GM12875 (cell line): ENCODE data around the gene SYT7.

Source experiments
- H3K4me3 ChIP-seq: one replicate; pipeline ENCODE4 v1.5.1; 2011; ENCODE audit warnings: low read depth, low read length, control low read depth
- TF ChIP-seq, protein P1 (sequence below): IDR thresholded peaks from 2 replicates; pipeline ENCODE4 v1.5.1; 2011; ENCODE audit warnings: low read depth, mild to moderate bottlenecking, control low read depth, inconsistent platforms, low read length, moderate library complexity, borderline replicate concordance; ENCODE audit not compliant: insufficient read depth

SYT7 gene

DNA sequence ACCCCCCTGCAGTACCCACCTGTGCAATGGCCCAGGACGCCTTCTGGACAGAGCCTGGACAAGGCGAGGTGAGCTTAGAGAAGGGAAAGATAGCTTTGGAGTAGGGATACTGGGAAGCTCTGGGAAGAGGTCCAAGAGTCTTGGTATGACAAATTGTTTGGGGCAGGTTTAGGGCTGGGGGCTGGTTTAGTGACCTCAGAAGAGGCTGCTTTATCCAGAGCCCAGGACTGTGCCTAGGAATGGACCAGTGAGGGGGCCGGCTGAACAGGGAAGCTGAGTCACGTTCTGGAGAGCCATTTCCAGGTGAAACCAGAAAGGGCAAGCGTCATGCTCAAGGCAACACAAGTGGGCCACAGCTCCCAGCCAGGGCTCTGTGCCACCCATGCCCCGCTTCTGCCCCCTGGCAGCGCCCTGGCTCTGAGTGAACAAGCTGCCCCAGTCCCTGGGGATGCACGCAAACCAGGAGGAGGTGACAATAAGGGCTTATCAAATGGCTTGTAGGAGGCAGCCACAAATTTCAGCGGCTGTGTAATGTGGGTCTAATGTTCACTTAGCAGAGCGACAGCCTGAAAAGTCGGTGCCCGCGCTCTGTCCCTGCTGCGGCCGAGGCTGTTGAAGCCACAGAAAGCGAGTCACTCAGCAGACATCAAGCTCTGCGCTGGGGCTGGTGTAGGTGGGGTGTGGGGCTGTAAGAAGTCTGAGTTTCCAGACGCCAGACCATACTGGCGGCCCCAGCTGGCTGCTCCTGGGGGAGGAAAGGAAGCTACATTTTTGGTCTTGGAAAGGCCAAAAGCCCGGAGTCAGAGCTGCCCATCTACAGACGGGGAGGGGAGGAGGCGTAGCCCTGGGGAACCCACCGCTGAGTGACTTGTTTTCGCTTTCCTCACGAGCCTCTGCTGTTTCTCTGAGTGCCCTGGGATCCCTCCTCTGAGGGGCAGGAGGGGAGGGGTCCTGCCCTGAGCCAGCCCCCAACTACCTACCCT lies 18.3 kb upstream of the SYT7 start:
- no peak overlapping the region for H3K4me3 ChIP-seq
- TF ChIP-seq, protein P1, sequence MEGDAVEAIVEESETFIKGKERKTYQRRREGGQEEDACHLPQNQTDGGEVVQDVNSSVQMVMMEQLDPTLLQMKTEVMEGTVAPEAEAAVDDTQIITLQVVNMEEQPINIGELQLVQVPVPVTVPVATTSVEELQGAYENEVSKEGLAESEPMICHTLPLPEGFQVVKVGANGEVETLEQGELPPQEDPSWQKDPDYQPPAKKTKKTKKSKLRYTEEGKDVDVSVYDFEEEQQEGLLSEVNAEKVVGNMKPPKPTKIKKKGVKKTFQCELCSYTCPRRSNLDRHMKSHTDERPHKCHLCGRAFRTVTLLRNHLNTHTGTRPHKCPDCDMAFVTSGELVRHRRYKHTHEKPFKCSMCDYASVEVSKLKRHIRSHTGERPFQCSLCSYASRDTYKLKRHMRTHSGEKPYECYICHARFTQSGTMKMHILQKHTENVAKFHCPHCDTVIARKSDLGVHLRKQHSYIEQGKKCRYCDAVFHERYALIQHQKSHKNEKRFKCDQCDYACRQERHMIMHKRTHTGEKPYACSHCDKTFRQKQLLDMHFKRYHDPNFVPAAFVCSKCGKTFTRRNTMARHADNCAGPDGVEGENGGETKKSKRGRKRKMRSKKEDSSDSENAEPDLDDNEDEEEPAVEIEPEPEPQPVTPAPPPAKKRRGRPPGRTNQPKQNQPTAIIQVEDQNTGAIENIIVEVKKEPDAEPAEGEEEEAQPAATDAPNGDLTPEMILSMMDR, result no peak

DNA sequence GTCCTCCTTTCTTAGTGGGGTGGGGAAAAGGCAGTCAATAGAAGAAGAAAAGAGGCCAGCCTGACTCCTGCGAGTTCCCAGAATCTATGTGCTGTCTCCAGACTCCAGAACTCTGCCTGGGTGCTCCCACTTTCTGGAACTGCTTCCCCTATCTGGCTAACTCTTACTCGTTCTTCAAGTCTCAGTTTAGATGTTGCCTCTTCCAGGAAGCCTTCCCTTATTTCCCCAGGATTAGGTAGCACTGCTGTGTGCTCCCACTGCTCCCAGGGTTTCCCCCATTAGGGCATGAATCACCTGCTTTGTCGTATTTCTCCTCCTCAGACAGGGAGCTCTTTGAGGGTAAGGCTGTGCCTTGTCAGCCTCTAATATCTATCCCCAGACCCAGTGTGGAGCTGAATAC lies 17.5 kb upstream of the SYT7 start:
- TF ChIP-seq, protein P1, result no peak
- H3K4me3 ChIP-seq, result no peak overlapping the region

DNA sequence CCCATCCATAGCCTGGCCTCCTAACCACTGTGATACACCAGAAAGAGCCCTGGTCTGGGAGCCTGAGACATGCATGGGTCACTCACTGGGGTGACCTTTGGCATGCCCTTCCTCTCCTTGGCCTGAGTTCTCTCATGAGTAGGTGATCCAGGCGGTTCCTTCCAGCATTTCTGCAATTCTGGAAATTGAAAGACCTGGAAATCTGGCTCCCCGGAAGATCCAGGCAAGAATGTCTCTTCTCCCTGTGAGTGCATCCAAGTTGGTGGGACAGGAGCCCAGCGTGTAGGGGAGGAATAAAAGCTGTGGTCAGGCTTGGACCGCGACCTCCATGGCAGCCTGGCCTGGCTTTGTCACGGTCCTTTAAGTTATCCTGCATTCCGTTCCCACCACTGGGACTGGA lies 16.1 kb upstream of the SYT7 start:
- TF ChIP-seq, protein P1, result no peak

DNA sequence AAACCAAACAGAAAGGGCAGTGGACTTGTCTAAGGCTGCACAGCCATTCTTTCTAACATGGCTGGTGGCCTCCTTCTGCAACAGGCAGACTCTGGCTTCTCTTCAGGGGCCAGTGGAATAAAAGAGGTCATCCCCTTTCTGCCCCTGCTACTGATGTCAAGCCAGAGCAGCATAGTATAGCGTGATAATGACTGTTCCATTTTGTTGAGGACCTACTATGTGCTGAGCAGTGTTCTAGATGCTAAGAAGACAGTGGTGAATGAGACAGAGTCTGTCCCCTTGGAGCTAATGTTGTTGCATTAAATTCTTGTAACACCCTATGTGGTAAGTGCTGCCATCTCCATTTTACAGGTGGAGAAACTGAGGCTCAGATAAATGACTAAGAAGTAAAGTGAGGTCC lies 15.7 kb upstream of the SYT7 start:
- no peak overlapping the region for H3K4me3 ChIP-seq
- TF ChIP-seq, protein P1, result no peak

More for the DNA sequence above, 16.1 kb upstream of the SYT7 start:
- no peak overlapping the region for H3K4me3 ChIP-seq

DNA sequence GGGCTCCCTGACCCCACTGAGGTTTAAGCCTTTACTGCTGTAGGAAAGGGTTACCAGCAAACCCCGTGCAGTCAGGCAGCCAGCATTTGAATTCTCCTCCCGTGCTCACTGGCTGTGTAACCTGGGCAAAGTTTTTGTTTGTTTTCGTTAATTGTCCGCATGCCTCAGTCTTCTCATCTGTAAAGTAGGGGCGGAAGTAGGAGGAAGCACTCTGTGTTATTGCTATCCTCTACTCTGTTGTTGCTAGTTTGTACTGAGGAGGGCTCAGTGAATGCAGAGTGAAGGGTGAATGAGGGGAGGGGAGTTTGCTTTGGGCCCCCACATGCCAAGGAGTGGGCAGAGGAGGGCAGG lies 14.0 kb upstream of the SYT7 start:
- TF ChIP-seq, protein P1, result no peak
- H3K4me3 ChIP-seq, result no peak overlapping the region

DNA sequence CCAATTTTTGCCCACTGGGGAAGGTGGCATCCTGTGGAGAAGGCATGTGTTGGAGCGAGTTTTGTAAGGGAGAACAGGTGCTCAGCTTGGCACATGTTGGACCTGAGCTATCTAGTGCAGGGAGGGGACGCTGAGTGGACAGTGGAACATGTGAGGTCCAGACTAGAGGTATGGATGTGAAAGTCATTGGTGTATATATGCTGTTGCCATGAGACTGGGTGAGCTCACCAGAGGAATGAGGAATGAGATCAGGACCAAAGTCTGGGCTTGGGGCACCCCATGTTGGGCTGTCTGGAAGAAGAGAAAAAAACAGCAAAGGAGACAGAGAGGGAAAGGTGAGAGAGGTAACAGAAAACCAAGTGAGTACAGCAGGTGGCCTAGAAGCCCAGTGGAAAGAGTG lies 12.3 kb upstream of the SYT7 start:
- no peak overlapping the region for H3K4me3 ChIP-seq
- TF ChIP-seq, protein P1, result no peak

DNA sequence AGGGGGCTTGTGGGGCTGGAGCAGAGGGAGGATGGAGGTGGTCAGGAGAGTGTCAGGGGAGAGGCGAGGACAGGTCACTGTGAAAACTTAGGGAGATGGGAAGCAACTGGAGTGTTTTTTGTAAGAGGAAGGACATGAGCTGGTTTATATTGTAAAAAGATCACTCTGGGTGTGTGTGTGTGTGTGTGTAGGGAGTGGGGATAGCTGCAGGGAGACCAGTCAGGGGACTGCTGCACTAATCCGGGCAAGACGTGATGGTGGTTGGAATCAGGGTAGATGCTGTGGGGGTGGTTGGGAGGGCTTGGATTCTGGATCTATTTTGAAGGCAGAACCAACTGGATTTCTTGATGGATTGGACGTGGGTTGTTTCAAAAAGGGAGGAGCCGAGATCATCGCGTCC lies 11.3 kb upstream of the SYT7 start:
- TF ChIP-seq, protein P1, result no peak
- no peak overlapping the region for H3K4me3 ChIP-seq
